Testis (tissue), 3 donors: Measurements from ENCODE around the gene EFCAB12. TPM values are rescaled to one million over a fixed set of nuclear protein-coding genes. Genes with fewer than 3 reads are reported as not detected.

ENCODE experiments used
- DNase-seq: peaks from one replicate; pipeline ENCODE4 v3.0.0-alpha.2; 2019
- H3K27ac ChIP-seq, 2 donors: fragments of 200-600 bp; sonication (generic); one replicate each; pipeline ENCODE4 v1.5.1; 2019
- H3K27me3 ChIP-seq: fragments of 200-600 bp; sonication (generic); one replicate; pipeline ENCODE4 v1.5.1; 2019
- H3K36me3 ChIP-seq: fragments of 200-600 bp; sonication (generic); one replicate; pipeline ENCODE4 v1.5.1; 2017; ENCODE audit warnings: low read depth; ENCODE audit errors: missing control alignments
- H3K4me1 ChIP-seq: fragments of 200-600 bp; sonication (generic); one replicate; pipeline ENCODE4 v1.5.1; 2019
- H3K4me3 ChIP-seq, 2 donors: fragments of 200-600 bp; sonication (generic); one replicate each; pipeline ENCODE4 v1.5.1; 2017 to 2019
- H3K9me3 ChIP-seq: fragments of 200-600 bp; sonication (generic); one replicate; pipeline ENCODE4 v1.5.1; 2017
- POLR2A ChIP-seq: fragments of 450-650 bp; IDR thresholded peaks from one replicate; pipeline ENCODE4 v1.6.1; 2017; ENCODE audit warnings: antibody characterized with exemption, mild to moderate bottlenecking, moderate library complexity
- WGBS, 2 donors: methylation state at CpG; one replicate each; pipeline ENCODE4 v1.1.5; 2018; 5-methylcytosine and 5-hydroxymethylcytosine counted together
- intact Hi-C: fragments of 100-400 bp; cut with DNase I; formaldehyde crosslinking; loops from one replicate; pipeline ENCODE4 v1.15.1; 2023; ENCODE audit warnings: low total_unique reads
- polyA plus RNA-seq: library from polyadenylated mRNA; stranded (reverse); fragments of 350-450 nt; fragmentation: Illumina TruSeq; extraction: RNeasy Lipid Tissue Mini Kit (QIAGEN cat#74804); gene quantifications from one replicate; pipeline ENCODE4 v1.2.3, GENCODE V29; 2014; ENCODE audit warnings: low read depth, low replicate concordance; ENCODE audit not compliant: insufficient read depth
- total RNA-seq, 2 donors: library from RNA; depleted of rRNA; stranded (reverse); fragments of >200 nt; gene quantifications; one replicate each; pipeline ENCODE4 v1.2.3, GENCODE V29; 2016
- TF ChIP-seq, protein P1 (sequence below), 3 experiments: fragments of 450-650 bp in 2 of 3; fragments of 200-600 bp in 1 of 3; sonication (generic) in 1 of 3; IDR thresholded peaks; one replicate each; pipeline ENCODE4 v1.5.1; 2016 to 2019; ENCODE audit warnings: antibody characterized with exemption in 3 of 3, mild to moderate bottlenecking in 2 of 3, moderate library complexity in 1 of 3

EFCAB12 gene
- total and polyA plus RNA-seq, 3 donors from 2014 or later = 7.3 to 16.0 (median 13.7) TPM

DNA sequence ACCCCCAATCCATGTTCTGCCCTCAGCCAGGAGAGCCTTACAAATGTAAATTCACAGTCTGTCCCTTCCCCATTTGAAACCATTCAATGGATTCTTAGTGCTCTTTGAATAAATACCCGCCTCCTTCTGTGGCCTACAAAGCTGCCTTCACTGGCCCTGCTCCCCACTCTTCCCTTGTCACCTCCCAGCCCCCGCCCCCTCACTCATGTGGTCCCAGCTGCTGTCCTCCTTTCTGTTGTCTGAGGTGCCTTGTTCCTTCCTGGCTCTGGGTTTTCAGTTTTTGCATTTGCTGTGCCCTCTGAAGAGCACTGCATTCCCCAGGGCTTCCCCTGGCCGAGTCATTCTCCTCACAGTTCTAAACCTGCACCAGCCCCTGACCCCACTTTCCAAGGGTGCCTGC, 3.2 kb downstream of the EFCAB12 start:
- no peaks in the 10 kb centered on the region for H3K27me3 ChIP-seq
- no peak overlapping the region for H3K4me3 ChIP-seq
- no peak overlapping the region for H3K27ac ChIP-seq
- WGBS, 2 donors = 82 to 87% methylated on average over 3 of the region's 3 CpGs
- TF ChIP-seq POLR2A = no peak
- TF ChIP-seq, protein P1, sequence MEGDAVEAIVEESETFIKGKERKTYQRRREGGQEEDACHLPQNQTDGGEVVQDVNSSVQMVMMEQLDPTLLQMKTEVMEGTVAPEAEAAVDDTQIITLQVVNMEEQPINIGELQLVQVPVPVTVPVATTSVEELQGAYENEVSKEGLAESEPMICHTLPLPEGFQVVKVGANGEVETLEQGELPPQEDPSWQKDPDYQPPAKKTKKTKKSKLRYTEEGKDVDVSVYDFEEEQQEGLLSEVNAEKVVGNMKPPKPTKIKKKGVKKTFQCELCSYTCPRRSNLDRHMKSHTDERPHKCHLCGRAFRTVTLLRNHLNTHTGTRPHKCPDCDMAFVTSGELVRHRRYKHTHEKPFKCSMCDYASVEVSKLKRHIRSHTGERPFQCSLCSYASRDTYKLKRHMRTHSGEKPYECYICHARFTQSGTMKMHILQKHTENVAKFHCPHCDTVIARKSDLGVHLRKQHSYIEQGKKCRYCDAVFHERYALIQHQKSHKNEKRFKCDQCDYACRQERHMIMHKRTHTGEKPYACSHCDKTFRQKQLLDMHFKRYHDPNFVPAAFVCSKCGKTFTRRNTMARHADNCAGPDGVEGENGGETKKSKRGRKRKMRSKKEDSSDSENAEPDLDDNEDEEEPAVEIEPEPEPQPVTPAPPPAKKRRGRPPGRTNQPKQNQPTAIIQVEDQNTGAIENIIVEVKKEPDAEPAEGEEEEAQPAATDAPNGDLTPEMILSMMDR (IDR thresholded peaks at IDR 0.05) = no peak
- DNase-seq = no peak
- no peaks in the 10 kb centered on the region for H3K36me3 ChIP-seq
- intact Hi-C loops = no loop called here
- no peaks in the 10 kb centered on the region for H3K9me3 ChIP-seq
- H3K4me1 ChIP-seq = no peaks in the 10 kb centered on the region

DNA sequence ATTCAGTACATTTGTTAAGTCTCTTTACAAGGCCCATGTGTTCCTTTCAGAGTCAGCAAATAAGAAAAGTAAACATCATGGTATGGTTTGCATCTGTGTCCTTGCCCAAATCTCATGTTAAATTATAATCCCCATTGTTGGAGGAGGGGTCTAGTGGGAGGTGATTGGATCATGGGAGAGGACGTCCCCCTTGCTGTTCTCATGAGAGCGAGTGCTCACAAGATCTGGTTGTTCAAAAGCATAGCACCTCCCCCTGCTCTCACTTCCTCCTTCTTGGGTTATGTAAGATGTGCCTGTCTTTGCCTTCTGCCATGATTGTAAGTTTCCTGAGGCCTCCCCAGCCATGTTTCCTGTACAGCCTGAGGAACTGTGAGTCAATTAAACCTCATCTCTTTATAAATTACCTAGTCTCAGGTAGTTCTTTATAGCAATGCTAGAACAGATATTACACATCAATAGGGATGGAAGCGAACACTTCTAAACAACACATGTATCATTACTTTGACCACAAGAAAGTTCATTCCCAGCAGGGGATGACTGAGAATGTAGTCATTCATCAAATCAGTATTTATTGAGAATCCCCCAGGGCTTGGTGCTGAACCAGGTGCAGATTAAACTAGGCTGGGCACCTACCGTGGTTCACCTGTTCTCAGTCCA, 4.1 kb downstream of the EFCAB12 start:
- Histone ChIP-seq H3K4me1 (no peaks in the 10 kb centered on the region), H3K4me3 (no peak overlapping the region), H3K27me3 (no peaks in the 10 kb centered on the region), H3K27ac (no peak overlapping the region), H3K9me3 (no peaks in the 10 kb centered on the region), H3K36me3 (no peaks in the 10 kb centered on the region)
- intact Hi-C loops = no loop called here
- TF ChIP-seq, protein P1 (IDR thresholded peaks at IDR 0.05) = no peak
- TF ChIP-seq POLR2A = no peak
- 85 to 87% methylated on average over 4 of the region's 4 CpGs for WGBS, 2 donors
- DNase-seq = no peak

DNA sequence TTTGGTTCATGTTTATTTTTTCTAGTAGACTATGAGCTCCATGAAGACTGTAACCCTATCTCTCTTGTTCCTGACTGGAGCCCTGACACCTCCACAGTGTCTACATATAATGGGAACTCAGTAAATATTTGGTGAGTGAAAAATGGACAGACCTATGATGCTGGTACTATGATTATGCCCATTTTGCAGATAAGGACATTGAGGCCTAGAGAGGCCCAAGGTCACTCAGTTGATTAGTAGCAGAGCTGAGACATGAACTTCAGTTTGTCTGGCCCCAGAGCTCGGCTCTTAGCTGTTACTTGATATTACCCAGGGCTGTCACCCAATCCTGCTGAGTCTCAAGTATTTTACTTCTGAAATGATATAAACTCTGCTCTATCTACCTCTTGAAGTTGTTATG, 5.5 kb downstream of the EFCAB12 start:
- 93 to 95% methylated on average over 1 of the region's 1 CpG for WGBS, 2 donors
- Histone ChIP-seq H3K4me3 (no peak overlapping the region), H3K4me1 (no peaks in the 10 kb centered on the region), H3K27ac (no peak overlapping the region), H3K9me3 (no peaks in the 10 kb centered on the region), H3K27me3 (no peaks in the 10 kb centered on the region), H3K36me3 (no peaks in the 10 kb centered on the region)
- TF ChIP-seq POLR2A = no peak
- TF ChIP-seq, protein P1 (IDR thresholded peaks at IDR 0.05) = no peak
- intact Hi-C loops = no loop called here
- DNase-seq = no peak

DNA sequence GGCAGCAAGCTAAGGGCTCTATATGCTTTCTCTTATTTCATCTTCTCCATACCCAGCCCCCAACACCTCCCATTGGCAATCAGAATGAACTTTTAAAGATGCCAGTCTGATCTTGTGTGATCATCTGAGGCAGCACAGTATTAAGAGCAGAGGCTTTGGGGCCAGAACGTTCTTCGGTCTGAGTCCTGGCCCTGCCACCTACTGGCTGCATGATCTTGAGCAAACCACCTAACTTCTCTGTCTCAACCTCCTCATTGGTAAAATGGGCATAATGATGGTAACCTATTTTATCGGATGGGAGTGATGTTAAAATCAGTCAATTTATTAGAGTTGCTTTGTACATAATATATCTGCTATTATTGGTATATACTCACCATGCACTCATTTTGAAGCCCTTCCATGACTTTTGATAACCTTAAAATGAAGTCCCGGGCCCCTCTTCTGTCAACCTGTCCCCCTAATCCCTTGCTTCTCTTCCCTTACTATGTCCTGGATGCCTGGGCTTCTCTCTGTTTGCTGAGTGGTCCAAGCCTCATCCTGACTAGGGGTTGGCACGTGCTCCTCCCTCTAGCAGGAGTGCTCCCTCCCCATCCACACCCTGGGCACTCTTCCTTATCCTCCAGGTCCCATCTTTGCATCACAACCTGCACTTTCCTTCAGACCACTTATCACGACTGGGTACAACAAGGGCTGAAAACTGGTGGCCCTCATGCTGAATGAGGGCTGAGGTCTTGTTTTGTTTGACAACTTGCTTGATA, 6.3 kb downstream of the EFCAB12 start:
- Histone ChIP-seq H3K36me3 (no peaks in the 10 kb centered on the region), H3K4me1 (no peaks in the 10 kb centered on the region), H3K9me3 (no peaks in the 10 kb centered on the region), H3K4me3 (no peak overlapping the region), H3K27me3 (no peaks in the 10 kb centered on the region), H3K27ac (no peak overlapping the region)
- TF ChIP-seq POLR2A = no peak
- TF ChIP-seq, protein P1 (IDR thresholded peaks at IDR 0.05) = no peak
- intact Hi-C loops = no loop called here
- 86 to 87% methylated on average over 6 of the region's 6 CpGs for WGBS, 2 donors
- DNase-seq = no peak
